ENCODE data around the gene HOXC12. TPM values are rescaled to one million over a fixed set of nuclear protein-coding genes. Genes with fewer than 3 reads are reported as not detected.

The HOXC12 gene
- total and polyA plus RNA-seq, 2 of the 8 experiments (the other 6 are each of a cell fraction or from before 2014, with no cell fraction given), result not detected

GRCh38 chr12:53974084-53975063 is 19.7 kb downstream of the HOXC12 start, which contains the start of gene HOTAIR:
TSS of gene HOTAIR (minus strand) at chr12:53974954.
- peak within 1 kb of the TSS; percentile 29 to 65 for H3K4me2 ChIP-seq (ENCODE audit: insufficient read depth in 1 of 2, low read depth in 2 of 2, low read length in 2 of 2)
- 0% methylated on average over 3 of the region's 63 CpGs; no CpG with 5 or more reads in 1 of the 2 experiments for WGBS, 2 experiments (ENCODE audit: extremely low coverage in 1 of 2, insufficient coverage in 1 of 2, insufficient read length in 1 of 2, insufficient replicate concordance in 2 of 2, low coverage in 1 of 2, low lambda C conversion rate in 2 of 2, missing lambda C conversion rate in 1 of 2)
- no peaks in the 10 kb centered on the region for H3K79me1 ChIP-seq (ENCODE audit: low read depth, low read length)
- no peak within 1 kb of the TSS for H3K14ac ChIP-seq (ENCODE audit: insufficient read length)
- H2AFZ ChIP-seq (ENCODE audit: low read length), result no peak within 1 kb of the TSS
- peak within 1 kb of the TSS; percentile 35; the same call in 1 of the 2 replicates for H4K8ac ChIP-seq (ENCODE audit: extremely low read depth, insufficient read depth, low read length)
- no peak within 1 kb of the TSS; the same call in 1 of the 2 replicates for H3K18ac ChIP-seq (ENCODE audit: extremely low read depth, low read length)
- H2AK5ac ChIP-seq (ENCODE audit: low read depth, low read length), result no peak within 1 kb of the TSS
- H2BK120ac ChIP-seq (replicated peaks; ENCODE audit: low read depth, low read length), result no peak within 1 kb of the TSS
- no peak within 1 kb of the TSS for H4K91ac ChIP-seq (replicated peaks; ENCODE audit: insufficient read length, low read length)
- no peak within 1 kb of the TSS for H4K5ac ChIP-seq (ENCODE audit: insufficient read length, low read depth, low read length)
- POLR2A ChIA-PET (ENCODE audit: partially characterized antibody), result interaction anchor here (1.1 kb wide), 1 partner anchor 106 kb away, joined by 3 read pairs; no protein-coding TSS in a partner anchor
- CTCF ChIA-PET (ENCODE audit: partially characterized antibody), result interaction anchor here (0.7 to 1.3 kb wide), 3 partner anchors 12 to 30 kb away, joined by 3 to 4 read pairs (median 3); no protein-coding TSS in a partner anchor
- no peak within 1 kb of the TSS for H3K23ac ChIP-seq (ENCODE audit: insufficient read length)
- H3K27me3 ChIP-seq (replicated peaks in 1 of 4; ENCODE audit: control insufficient read depth in 3 of 4, extremely low read depth in 1 of 4, insufficient read depth in 3 of 4, low read length in 3 of 4), result peaks cover 98 to 100% (median 100%) of the 10 kb centered on the region in 4 experiments
- no peak for FAIRE-seq
- 0 out of 4 replicates have a peak, but pooled peaks cover 0 to 2% of the 10 kb centered on the region in 2 experiments for H3K9me3 ChIP-seq (ENCODE audit: insufficient read depth in 2 of 2, low read depth in 1 of 2, low read length in 1 of 2)
- no peak for DNase-seq (ENCODE audit: low read depth in 1 of 2, low spot score in 2 of 2)
- H3K4ac ChIP-seq (replicated peaks; ENCODE audit: insufficient read length, low read depth, low read length), result no peak within 1 kb of the TSS
- no peak within 1 kb of the TSS for H3K56ac ChIP-seq (replicated peaks; ENCODE audit: insufficient read length, low read depth, low read length)
- no peak within 1 kb of the TSS for H2BK20ac ChIP-seq (ENCODE audit: low read length)
- no peak within 1 kb of the TSS for H3K27ac ChIP-seq (ENCODE audit: low read depth, low read length)
- no peaks in the 10 kb centered on the region for H3K79me2 ChIP-seq (ENCODE audit: control insufficient read depth in 1 of 2, insufficient read depth in 2 of 2, low read length in 2 of 2)
- peak within 1 kb of the TSS in 1 of 4 experiments; percentile 50; a peak in 2 of 8 replicates for H3K4me3 ChIP-seq (ENCODE audit: extremely low read depth in 1 of 4, insufficient read depth in 2 of 4, low read depth in 3 of 4, low read length in 4 of 4)
- peaks cover 0 to 3% (median 0%) of the 10 kb centered on the region in 4 experiments; a peak in 1 of 8 replicates for H3K36me3 ChIP-seq (ENCODE audit: control insufficient read depth in 2 of 4, insufficient read depth in 4 of 4, low read length in 3 of 4)
- H2BK15ac ChIP-seq (ENCODE audit: low read length), result no peak within 1 kb of the TSS
- H3K4me1 ChIP-seq (replicated peaks in 1 of 4; ENCODE audit: control insufficient read depth in 3 of 4, insufficient read depth in 4 of 4, low read length in 3 of 4), result peaks cover 0 to 10% (median 4%) of the 10 kb centered on the region in 4 experiments; a peak in 6 of 7 replicates
- H3K23me2 ChIP-seq (ENCODE audit: low read depth, low read length), result peaks cover 1% of the 10 kb centered on the region; the same call in 1 of the 2 replicates
- H2BK5ac ChIP-seq (ENCODE audit: low read depth, low read length), result no peak within 1 kb of the TSS
- H4K20me1 ChIP-seq (replicated peaks in 1 of 2; ENCODE audit: control insufficient read depth in 1 of 2, insufficient read depth in 2 of 2, low read length in 2 of 2), result peaks cover 18 to 25% of the 10 kb centered on the region in 2 experiments
- H2BK12ac ChIP-seq (ENCODE audit: low read depth, low read length), result 0 out of 2 replicates have a peak within 1 kb of the TSS, but pooled peaks have one; percentile 27
- no peak within 1 kb of the TSS for H3K9ac ChIP-seq (replicated peaks in 1 of 4; ENCODE audit: extremely low read depth in 1 of 4, low read depth in 3 of 4, low read length in 3 of 4)
- TF ChIP-seq NRF1 (IDR thresholded peaks at IDR 0.05; ENCODE audit: low read depth, low read length) (no peak), POLR2A (IDR thresholded peaks at IDR 0.05; ENCODE audit: control extremely low read depth in 1 of 2, low read depth in 2 of 2, low read length in 2 of 2) (no peak), MAX (IDR thresholded peaks at IDR 0.05) (no peak), KDM4A (IDR thresholded peaks at IDR 0.05; ENCODE audit: low read depth, low read length, severe bottlenecking) (no peak), TEAD4 (IDR thresholded peaks at IDR 0.05; ENCODE audit: low read depth, low read length) (no peak), JUND (IDR thresholded peaks at IDR 0.05; ENCODE audit: low read length) (no peak), EZH2 (IDR thresholded peaks at IDR 0.05; ENCODE audit: low read depth, low read length, severe bottlenecking) (peak; percentile 82), SUZ12 (IDR thresholded peaks at IDR 0.05; ENCODE audit: low read length) (peak; percentile 66), RNF2 (IDR thresholded peaks at IDR 0.05; ENCODE audit: borderline replicate concordance, low read depth, low read length, missing control alignments, poor library complexity, severe bottlenecking) (peak; percentile 97), NANOG (IDR thresholded peaks at IDR 0.05; ENCODE audit: insufficient read depth, low read depth, low read length, poor library complexity, severe bottlenecking) (no peak)

Measured in H1 (cell line).